Activated B cell treated with CpG ODN at 0.5 μM for 24 hours (primary cell): Measurements from ENCODE around the gene ANGPTL8. TPM values are rescaled to one million over a fixed set of nuclear protein-coding genes. Genes with fewer than 3 reads are reported as not detected.
A peak's percentile ranks its signal among the peaks of the same experiment; 100 is the strongest.

Source experiments
- ATAC-seq: fragments of 200-7000 bp; cut with Tn5 transposase; one replicate; pipeline ENCODE4 v1.10.0; 2021; ENCODE audit warnings: low read depth, mild to moderate bottlenecking, moderate library complexity
- CTCF ChIA-PET: fragments of 350-600 bp; sonication (Branson Sonifier 250); formaldehyde crosslinking; loops from one replicate; lab custom pipeline; 2021; ENCODE audit warnings: antibody characterized with exemption; lab: Charles Lee
- POLR2A ChIA-PET: fragments of 350-600 bp; sonication (Branson Sonifier 250); formaldehyde crosslinking; loops from one replicate; lab custom pipeline; 2021; ENCODE audit warnings: antibody characterized with exemption; lab: Charles Lee
- DNase-seq: peaks from one replicate; pipeline ENCODE4 v3.0.0; 2022
- H3K27ac Mint-ChIP-seq: one replicate; pipeline ENCODE4 v1.8.0; 2020; ENCODE audit warnings: mixed read lengths
- H3K27me3 Mint-ChIP-seq: one replicate; pipeline ENCODE4 v1.8.0; 2021; ENCODE audit warnings: mixed read lengths
- H3K36me3 Mint-ChIP-seq: one replicate; pipeline ENCODE4 v1.8.0; 2021; ENCODE audit warnings: low read depth, mixed read lengths
- H3K4me1 Mint-ChIP-seq: one replicate; pipeline ENCODE4 v1.8.0; 2021; ENCODE audit warnings: mixed read lengths
- H3K4me3 Mint-ChIP-seq: one replicate; pipeline ENCODE4 v1.8.0; 2020; ENCODE audit warnings: mild to moderate bottlenecking, mixed read lengths
- H3K9me3 Mint-ChIP-seq: one replicate; pipeline ENCODE4 v1.8.0; 2020; ENCODE audit warnings: mixed read lengths
- CTCF ChIP-seq: fragments of 200-600 bp; IDR thresholded peaks from one replicate; pipeline ENCODE4 v1.8.0; 2022; ENCODE audit warnings: antibody characterized with exemption, mild to moderate bottlenecking
- intact Hi-C: fragments of 100-400 bp; cut with micrococcal nuclease; formaldehyde crosslinking; loops from one replicate; pipeline ENCODE4 v1.15.1; 2024
- total RNA-seq: library from RNA; stranded (reverse); gene quantifications from 2 replicates; pipeline ENCODE4 v1.2.3, GENCODE V29; 2022

ANGPTL8 gene
- total RNA-seq, 1 donor from 2014 or later: not detected

GRCh38 chr19:11242025-11242424 is 2.6 kb downstream of the ANGPTL8 start:
- no peak for TF ChIP-seq CTCF
- no peaks in the 10 kb centered on the region for H3K36me3 Mint-ChIP-seq
- peaks cover 6% of the 10 kb centered on the region for H3K4me1 Mint-ChIP-seq
- POLR2A ChIA-PET: no interaction called here
- peaks cover 9% of the 10 kb centered on the region for H3K9me3 Mint-ChIP-seq
- peaks cover 2% of the 10 kb centered on the region for H3K27me3 Mint-ChIP-seq
- DNase-seq (no peak), ATAC-seq (no peak)
- no peak overlapping the region for H3K4me3 Mint-ChIP-seq
- no peak overlapping the region for H3K27ac Mint-ChIP-seq
- CTCF ChIA-PET: no interaction called here
- intact Hi-C loops: loop anchor here (2.0 kb wide), 1 partner anchor 19 kb away; no protein-coding TSS in a partner anchor

GRCh38 chr19:11242864-11243797 is 3.7 kb downstream of the ANGPTL8 start:
- Mint-ChIP-seq H3K27ac (no peak overlapping the region), H3K27me3 (peaks cover 2% of the 10 kb centered on the region), H3K36me3 (no peaks in the 10 kb centered on the region), H3K9me3 (peaks cover 7% of the 10 kb centered on the region), H3K4me1 (peaks cover 6% of the 10 kb centered on the region), H3K4me3 (peak overlapping the region; percentile 15)
- peak; percentile 100 for ATAC-seq
- TF ChIP-seq CTCF: peak; percentile 48
- intact Hi-C loops: loop anchor here (1.0 to 2.0 kb wide), 4 partner anchors 18 to 239 kb away; no protein-coding TSS in a partner anchor
- POLR2A ChIA-PET: no interaction called here
- peak; percentile 84 for DNase-seq
- CTCF ChIA-PET: interaction anchor here (1.1 to 1.3 kb wide), 3 partner anchors 134 to 239 kb away, joined by 3 to 6 read pairs (median 4); no protein-coding TSS in a partner anchor

GRCh38 chr19:11243798-11244169 is 4.4 kb downstream of the ANGPTL8 start:
- Mint-ChIP-seq H3K4me1 (peaks cover 6% of the 10 kb centered on the region), H3K27me3 (peaks cover 2% of the 10 kb centered on the region), H3K9me3 (peaks cover 3% of the 10 kb centered on the region), H3K4me3 (peak overlapping the region; percentile 15), H3K27ac (no peak overlapping the region), H3K36me3 (no peaks in the 10 kb centered on the region)
- ATAC-seq: no peak
- intact Hi-C loops: loop anchor here (1.0 to 2.0 kb wide), 4 partner anchors 17 to 239 kb away; no protein-coding TSS in a partner anchor
- POLR2A ChIA-PET: no interaction called here
- TF ChIP-seq CTCF: no peak
- no peak for DNase-seq
- CTCF ChIA-PET: interaction anchor here (0.6 to 1.3 kb wide), 5 partner anchors 9 to 290 kb away, joined by 3 to 6 read pairs (median 3); no protein-coding TSS in a partner anchor

GRCh38 chr19:11244846-11245589 is 5.6 kb downstream of the ANGPTL8 start:
- CTCF ChIA-PET: no interaction called here
- intact Hi-C loops: no loop called here
- no peak for TF ChIP-seq CTCF
- Mint-ChIP-seq H3K9me3 (no peaks in the 10 kb centered on the region), H3K36me3 (no peaks in the 10 kb centered on the region), H3K4me1 (peaks cover 6% of the 10 kb centered on the region), H3K4me3 (no peak overlapping the region), H3K27me3 (peaks cover 2% of the 10 kb centered on the region), H3K27ac (no peak overlapping the region)
- POLR2A ChIA-PET: no interaction called here
- ATAC-seq (no peak), DNase-seq (no peak)
